HG03460 (cell line): ENCODE measurements around the gene KRT3.

Experiments
- ATAC-seq: cut with Tn5 transposase; IDR thresholded peaks from one replicate; pipeline ENCODE4 v1.9.1; 2021; ENCODE audit not compliant: unreplicated experiment

Gene KRT3

DNA sequence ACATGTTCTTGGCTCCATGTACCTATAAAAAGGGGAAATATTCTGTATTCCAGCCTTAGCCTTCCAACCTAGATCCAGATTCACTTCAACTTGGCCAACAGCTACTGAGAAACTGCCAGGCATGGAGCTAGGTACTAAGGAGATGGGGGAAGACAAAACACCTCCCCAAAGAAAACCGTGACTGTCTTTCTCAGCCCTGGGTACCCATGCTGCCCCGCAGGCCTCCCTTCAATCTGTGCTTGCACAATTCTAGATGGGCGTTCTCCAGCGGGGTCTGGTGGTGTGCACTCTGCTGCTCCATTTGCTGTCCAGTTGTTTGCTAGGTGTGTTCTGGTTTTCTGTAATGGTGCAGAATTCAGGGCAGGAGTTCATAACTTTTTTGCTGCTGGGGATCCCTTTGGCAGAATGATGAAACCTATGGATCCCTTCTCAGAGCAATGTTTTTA is 18.8 kb upstream of the KRT3 start:
- no peak for ATAC-seq

DNA sequence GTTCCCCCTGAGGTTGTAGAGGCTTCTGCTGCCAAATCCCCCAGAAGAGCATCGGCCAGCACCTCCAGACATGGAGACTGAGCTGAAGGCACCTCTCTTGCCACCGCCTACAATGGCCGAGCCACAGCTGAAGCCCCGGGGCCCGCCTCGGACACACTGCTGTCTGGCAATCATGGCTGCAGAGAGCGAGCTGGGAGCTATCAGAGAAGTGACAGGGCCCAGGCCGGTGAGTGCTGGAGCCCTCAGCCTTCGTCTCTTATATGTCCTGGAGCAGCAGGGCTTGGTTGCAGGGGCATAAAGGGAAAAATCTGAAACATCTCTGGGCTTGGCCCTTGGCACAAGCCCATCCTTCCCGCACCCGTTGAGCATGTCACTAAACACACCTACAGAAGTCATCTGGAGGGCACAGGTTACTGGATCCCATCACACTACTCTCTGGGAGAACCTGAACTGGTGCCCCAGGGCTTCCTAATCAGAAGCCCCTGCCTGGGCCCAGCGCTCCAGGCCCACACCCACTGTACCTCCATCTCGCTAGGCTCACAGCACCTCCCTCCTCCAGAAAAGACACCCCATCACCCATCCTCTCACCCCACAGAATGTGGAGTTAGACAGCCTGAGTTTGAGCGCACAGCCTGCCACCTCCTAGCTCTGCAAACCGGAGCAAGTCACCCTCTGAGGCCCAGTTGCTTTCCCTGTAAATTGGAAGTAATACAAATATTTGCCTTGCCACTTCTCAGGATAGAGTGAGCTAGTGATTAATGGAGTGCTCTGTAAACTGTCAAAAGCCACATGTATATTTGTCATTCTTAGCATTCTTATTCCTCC is 18.2 kb upstream of the KRT3 start, which contains the start of gene KRT4:
Gene KRT4, minus strand, starts transcription at position 232 of the 825 bp plus-strand sequence. Its CDS starts 58 bp downstream, at position 174.
- ATAC-seq: no peak

DNA sequence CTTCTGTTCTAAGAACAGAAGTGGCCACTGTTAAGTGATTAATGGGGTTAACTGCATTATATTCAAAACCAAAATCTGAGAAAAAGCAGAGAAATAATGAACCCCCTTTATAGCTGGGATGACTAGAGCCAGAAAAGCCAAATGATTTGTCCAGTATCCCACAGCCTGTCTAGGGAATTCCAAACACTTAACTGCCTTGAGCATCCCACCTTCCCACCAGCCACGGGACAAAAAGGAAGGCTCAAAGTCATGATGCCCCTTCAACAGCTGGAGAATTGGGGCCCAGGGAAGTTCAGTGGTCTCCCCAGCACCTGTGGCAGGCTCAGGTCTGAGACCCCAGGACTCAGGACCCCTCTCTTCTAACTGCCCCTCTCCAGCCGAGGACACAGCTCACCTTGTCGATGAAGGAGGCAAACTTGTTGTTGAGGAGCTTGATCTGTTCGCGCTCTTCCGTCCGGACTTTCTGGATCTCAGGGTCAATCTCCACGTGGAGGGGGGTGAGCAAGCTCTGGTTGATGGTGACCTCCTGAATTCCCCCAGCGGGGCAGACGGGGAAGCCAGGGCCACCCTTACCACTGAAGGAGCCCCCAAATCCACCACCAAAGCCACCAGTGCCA is 17.4 kb upstream of the KRT3 start:
- ATAC-seq: no peak

DNA sequence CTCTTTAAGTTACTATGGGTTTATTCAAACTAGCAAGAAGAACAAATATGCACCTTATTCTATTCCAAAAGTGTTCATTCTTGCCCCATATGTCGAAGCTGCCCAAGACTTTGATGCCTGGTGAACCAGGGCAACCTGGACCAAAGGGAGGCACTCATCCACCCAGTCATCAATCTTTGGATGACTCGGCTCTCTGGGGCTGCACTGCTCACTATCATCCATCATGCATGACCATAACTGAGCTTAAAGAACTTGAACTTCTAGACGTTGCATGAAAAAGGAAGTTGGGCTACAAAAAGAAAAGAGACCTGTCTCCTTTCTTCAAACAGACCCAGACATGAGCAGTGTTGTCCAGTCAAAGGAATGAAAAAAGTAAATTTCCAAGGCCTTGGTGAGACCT is 16.8 kb upstream of the KRT3 start:
- no peak for ATAC-seq

DNA sequence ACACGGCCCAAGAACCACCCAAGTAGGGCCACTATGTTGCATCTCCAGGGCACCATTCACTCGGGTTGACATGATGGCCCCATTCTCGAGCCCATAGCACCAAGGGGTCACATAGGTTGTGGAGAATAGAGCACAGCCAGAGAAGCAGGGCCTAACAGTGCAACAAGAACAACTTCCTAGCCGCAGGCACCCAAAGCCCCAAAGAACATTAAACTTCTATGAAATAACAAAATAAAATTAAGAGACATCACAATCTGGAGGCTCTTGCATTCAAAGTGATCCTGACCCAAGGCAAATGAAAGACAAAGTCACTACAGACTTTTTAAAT is 16.1 kb upstream of the KRT3 start:
- ATAC-seq: no peak

DNA sequence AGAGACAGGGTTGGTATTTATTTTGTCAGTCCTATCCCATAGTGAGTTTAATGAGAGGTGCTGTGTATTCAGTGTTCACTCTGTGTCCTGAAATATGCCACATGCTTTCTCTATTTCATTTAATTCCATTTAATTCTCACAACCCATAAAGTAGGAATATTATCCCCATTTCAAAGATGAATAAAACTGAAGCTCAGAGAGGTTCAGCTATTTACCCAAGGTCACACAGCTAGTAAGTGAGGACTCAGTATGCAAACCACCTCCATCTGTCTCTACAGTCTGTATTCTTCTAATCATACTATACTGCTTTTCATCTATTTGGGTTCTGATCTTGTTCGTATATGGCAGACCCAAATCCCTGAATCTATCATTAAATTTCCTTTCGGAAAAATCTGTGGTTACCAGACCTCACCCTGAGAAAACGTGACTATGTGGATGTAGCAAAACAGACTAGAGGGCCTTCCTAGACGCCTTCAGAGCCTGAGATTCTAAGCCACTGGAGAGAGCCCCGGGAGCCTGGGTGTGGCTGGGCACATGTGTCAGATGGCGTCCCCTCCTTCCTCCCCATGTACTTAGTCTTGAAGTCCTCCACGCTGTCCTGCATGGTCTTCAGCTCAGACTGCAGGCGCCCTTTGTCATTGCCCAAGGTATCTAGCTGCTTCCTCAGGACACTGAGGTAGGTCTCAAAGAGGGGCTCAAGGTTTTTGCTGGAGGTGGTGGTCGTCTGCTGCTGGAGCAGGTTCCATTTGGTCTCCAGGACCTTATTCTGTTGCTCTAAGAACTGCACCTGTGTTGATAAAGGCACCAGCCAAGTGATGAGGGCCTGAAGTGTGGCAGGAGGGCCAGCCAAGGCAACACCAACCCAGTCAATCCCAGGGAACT is 15.5 kb upstream of the KRT3 start:
- no peak for ATAC-seq

DNA sequence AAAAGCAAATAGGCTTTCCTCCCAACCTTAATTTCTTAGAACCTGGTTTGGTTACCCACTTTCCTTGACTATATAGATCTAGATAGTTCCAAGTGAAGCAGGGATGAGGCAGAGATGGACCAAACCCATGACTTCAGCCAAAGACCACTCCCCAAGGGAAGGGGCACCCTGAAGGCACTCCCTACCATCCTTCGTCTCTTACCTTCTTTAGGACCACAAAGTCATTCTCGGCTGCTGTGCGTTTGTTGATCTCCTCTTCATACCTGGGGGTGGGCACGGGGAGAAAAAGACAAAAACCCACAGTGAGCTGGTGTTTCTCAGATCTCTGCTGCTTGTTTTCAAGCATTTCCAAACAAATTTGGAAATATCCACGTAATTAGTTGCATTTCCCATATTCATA is 14.6 kb upstream of the KRT3 start:
- no peak for ATAC-seq

DNA sequence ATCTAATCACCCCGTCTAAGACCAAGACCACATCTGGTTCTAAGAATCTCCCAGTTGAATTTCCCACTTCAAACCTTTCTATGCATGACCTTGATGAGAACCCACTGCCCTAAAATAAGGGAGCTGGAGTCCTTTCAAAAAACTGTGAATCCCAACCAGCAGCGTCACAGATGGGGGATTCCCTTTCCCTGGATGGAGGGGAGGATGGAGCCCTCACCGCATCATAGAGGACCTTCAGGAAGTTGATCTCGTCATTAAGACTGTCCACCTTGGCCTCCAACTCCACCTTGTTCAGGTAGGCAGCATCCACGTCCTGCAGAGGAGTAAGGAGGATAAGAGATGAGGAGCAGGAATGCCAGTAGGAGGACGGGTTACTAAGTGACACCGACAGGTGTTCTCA is 13.2 kb upstream of the KRT3 start:
- ATAC-seq: no peak

DNA sequence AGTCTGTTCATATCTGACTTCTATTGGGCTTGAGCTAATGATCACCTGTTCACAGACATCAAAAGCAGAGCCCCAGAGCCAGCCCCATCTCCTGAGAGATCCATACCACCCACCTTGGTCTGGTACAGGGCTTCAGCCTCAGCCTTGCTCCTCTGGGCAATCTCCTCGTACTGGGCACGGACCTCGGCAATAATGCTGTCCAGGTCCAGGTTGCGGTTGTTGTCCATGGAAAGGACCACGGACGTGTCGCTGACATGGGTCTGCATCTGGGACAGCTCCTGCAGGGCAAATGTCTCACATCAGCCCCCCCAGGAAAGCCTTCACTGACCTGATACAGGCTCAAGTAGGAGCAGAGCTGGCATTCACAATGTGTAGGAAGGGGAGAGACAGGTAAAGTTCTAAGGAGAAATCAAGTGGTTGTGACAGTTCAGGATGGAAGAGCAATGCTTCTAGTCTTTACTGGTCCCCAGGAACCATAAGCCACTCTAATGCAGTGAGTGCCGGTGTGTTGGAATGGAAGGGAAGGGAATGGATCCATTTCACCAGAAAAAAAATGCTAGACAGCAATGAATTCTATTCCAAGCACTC is 12.8 kb upstream of the KRT3 start:
- ATAC-seq: no peak

DNA sequence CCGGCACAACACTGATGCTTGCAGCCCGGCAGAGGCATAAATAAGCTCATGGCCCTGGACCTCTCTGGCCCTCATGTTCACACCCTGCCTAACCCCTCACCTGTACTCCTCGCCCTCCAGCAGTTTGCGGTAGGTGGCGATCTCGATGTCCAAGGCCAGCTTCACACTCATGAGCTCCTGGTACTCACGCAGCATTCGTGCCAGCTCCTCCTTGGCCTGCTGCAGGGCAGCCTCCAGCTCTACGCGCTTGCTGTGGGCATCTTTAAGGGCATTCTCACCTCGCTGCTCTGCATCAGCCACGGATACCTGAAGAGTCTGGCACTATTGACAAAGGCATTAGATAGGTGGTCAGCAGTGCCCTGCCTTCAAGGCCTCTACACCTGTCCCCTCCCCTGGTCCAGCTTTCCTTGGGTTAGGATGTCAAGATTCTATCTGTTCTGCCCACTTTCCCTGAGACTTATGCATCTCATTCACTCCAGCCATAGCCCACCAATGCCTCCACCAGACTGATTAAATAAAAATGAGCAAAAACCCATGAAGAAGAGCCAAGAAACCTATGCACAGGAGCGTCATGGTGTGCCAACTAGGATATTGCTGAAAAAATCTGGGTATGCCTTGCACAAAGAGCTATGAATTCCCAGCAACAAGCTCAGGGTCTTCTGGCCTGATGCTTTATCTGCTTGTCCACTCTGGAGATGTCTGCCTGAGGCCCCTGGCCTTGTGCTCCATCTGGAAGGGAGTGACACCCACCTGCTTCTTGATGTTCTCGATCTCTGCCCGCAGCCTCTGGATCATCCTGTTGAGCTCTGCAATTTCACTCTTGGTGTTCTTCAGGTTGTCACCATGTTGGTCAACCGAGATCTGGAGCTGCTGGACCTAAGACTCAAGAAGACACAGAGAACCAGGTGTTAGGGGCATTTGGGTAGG is 11.9 kb upstream of the KRT3 start:
- ATAC-seq: no peak

DNA sequence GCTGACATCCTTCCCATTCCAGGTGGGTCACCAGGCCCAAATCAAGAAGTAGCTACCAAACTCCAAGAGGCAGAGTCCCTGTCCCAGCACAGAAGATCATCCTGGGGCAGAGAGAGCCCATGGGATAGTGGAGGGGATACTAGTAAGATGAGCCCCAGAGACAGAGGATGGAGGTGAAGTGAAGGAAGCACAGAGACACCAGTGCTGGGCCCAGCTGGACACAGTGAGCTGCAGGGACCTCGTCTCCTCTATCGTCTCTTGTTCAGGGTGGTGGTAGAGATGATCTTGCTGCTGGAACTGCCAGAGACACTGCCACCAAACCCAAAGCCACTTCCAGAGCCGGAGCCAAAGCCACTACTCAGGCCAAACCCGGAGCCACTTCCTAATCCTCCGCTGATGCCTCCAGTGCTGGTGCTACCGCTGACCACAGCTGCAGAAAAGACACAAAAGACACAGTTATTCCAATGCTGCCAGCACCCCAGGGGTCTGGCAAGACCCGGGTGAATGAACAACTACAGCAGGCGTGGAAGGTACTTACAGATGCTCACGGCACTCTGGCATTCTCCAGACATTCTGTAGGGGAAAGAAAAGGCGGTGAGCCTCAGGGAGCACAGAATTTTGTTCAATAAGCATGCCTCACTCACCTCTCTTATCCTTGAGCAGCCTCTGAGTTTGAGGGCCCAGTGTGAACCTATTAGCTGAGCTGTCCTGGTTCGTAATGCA is 11.1 kb upstream of the KRT3 start:
- no peak for ATAC-seq

DNA sequence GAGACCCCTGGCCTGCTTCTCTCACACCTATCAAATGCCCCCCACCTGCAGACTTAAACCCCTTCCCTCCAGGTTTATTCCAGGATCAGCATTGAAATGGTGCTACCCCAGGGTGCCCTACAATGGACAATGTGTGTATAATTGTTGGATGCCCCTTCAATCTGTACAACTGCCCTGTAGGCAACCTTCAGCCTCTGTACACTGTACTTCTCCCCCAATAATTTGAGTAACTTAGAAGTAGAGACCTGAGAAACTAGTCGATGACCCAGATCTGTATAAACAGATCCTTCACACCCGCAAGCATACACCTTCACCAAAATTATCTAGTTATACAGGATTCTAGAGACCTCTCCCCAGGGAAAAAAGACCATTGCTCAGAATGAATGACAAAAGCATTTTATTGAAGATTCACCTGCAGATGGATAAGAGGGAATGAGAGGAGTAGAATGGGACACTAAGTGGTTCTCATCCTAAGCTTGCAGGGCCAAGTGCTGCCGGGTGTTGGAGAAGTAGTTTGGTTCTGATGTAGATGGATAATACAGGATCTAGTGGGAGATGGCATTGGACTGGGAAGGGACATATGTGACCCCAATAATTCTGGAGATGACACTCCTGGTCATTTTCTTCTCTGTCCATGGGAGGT is 10.4 kb upstream of the KRT3 start:
- ATAC-seq: no peak

DNA sequence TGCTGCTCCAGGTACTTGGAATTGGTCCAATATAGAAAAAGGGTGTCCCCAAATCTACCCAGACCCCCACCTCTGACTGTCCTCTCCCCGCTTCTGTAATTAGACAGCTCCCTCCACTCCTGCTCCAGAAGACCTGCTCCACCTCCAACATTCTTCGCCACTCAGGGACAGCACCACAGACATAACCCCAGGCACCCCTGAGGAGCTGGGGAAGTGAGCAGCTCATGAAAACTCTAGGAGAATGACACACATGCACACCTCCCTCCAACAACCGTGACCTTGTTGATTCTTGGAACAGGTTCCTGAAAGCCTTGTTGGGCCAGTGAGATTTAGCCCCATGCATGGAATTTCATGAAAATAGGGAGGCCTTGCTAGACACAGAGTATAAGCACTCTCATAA is 9.8 kb upstream of the KRT3 start:
- ATAC-seq: no peak

DNA sequence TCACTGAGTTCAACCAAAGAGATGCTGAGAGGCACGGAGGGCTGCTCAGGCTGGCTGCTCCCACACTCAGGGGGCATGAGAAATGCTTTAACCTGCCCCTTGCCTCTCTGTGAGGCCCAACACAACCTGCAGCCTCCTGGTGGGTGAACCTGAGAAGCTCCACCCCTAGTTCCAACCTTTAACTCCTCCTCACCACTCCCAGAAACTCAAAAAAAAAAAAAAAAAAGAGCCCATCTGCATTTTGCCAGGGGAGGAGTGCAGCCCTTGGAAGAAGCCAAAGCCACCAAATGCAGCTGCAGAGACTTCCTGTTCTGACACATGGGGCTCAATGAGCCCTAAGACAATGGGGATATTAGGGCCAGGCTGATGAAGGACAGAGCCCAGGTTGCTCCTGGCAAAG is 9.1 kb upstream of the KRT3 start:
- no peak for ATAC-seq

DNA sequence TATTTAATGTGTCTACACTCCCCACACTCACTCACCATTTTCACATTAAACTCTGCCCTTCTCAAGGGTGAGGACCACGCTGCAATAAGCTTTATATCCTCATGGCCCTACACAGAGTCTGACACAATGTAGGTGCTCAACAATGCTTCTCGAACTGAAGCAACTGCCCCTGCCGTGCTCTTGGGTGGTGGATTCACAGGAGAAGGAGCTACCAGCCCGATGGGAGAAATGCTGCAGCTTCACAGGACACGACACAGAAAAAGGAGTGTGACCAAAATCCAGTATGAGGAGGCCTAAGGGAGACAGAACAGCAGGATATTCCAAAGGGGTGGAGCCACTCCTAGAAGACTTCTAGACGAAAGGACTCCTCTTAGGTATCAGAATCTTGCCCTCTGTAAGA is 6.5 kb upstream of the KRT3 start:
- ATAC-seq: no peak

DNA sequence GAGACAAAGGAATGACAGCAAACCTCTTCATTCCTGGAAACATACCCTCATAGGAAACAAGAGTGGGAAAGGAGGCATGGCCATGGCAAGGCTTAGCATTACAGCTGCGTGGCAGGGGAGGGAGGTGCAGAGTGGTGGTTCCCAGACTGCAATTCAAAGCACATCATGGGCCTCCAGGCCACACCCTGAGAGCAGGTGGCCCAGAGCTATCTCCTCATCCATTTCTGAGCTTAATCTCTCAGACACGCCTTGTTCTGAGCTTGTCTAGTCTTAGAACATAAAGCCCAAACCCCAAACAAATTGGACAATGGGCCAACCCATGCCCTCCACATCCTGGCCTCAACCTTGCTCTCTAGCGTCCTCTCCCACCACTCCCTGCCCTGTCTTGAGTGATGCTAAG is 5.9 kb upstream of the KRT3 start:
- no peak for ATAC-seq

DNA sequence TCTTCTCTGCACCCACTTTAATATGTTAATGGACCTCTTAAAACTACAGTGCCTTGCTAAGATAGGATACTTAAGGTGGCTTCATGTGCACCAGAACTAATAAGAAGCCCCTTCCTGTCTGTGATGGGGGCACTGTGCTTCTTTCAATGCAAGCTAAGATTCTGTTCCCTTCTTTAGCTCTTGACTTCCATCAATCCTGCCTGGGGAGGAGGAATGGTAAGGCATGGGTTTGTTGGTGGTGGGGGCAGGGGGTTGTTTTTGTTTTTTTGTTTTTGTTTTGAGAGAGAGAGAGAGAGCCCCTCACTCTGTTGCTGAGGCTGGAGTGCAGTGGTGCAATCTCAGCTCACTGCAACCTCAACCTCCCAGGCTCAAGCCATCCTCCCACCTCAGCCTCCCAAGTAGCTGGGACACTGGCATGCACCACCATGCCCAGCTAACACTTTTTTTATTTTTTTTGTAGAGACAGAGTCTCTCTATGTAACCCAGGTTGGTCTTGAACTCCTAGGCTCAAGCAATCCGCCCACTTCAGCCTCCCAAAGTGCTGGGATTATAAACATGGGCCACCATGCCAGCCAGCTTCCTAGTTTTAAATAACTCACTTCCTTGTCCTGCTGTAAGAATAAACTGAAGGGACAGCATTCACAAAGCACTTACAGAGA is 4.5 kb upstream of the KRT3 start:
- ATAC-seq: no peak

DNA sequence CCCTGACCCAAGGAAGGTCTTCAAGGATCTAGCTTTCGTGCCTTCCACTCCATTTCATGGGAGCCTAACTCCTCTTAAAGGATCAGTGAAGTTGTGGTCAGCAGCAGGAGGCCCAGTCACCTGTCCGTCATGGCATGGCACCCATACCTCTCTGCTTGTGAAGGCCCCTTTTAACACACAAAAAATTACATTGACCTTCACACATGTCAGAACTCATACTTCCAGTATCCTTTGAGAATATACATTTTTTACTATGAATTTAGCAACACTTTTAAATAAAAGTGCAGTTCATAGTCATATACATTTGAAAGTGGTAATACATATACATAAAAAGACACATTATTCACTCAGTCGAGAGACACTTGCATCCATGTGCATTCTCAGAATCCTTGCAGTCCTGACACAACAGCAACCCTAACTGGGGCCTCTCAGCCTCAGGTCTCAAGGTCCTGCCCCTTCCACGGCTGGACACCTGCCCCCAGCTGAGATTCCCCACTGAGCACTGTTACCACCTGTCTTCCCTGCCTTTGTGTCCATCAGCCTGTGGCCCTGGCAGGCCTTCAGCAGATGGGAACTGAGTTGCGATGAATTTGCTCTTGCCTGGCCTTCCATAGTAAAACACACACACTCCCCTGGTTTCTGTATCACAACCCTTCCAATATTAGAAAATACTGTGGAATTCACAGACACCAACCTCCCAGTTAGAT is 3.7 kb upstream of the KRT3 start:
- no peak for ATAC-seq
